Endothelial cell of umbilical vein (primary cell): ENCODE results near the gene CAPNS1. TPM values are rescaled to one million over a fixed set of nuclear protein-coding genes. Genes with fewer than 3 reads are reported as not detected.

Experiments
- BruUV-seq: library from RNA; stranded (reverse); fragments of 400-500 nt; replicated peaks from 2 replicates; lab custom pipeline; 2021; lab: Mats Ljungman, UMichigan
- CTCF ChIA-PET: fragments of 300-600, 350-600 bp; sonication (Branson Sonifier 250); formaldehyde crosslinking; loops from one replicate; lab custom pipeline; 2021; ENCODE audit warnings: antibody characterized with exemption, inconsistent platforms; lab: Charles Lee
- POLR2A ChIA-PET: fragments of 300-600, 350-600 bp; sonication (Branson Sonifier 250); formaldehyde crosslinking; loops from one replicate; lab custom pipeline; 2021; ENCODE audit warnings: antibody characterized with exemption, inconsistent platforms; lab: Charles Lee
- DNase-seq: peaks from one replicate; pipeline ENCODE4 v3.0.0-alpha.2; 2011; ENCODE audit warnings: low read depth, low spot score
- FAIRE-seq: peaks from 2 replicates; lab custom pipeline; 2011; peaks lifted over from hg19 to GRCh38; lab: Jason Lieb, UNC
- H2AFZ ChIP-seq: 2 replicates; pipeline ENCODE4 v1.6.0; 2012; ENCODE audit warnings: low read depth, low read length, control low read depth, inconsistent platforms
- H3K27ac ChIP-seq: 2 replicates; pipeline ENCODE4 v1.5.1; 2011; ENCODE audit warnings: low read depth, mild to moderate bottlenecking, control low read depth, low read length, moderate library complexity; ENCODE audit not compliant: insufficient read depth
- H3K27me3 ChIP-seq, 2 experiments: 2 replicates each; pipeline versions ENCODE4 v1.6.0 to v1.6.1; 2011; ENCODE audit warnings: low read length in 2 of 2, mixed read lengths in 1 of 2; ENCODE audit not compliant: control insufficient read depth in 2 of 2, insufficient read depth in 2 of 2
- H3K36me3 ChIP-seq, 2 experiments: 2 replicates in 1 of 2; 3 replicates in 1 of 2; pipeline ENCODE4 v1.5.1; 2011; ENCODE audit warnings: low read length in 2 of 2, mild to moderate bottlenecking in 1 of 2, moderate library complexity in 1 of 2; ENCODE audit not compliant: control insufficient read depth in 2 of 2, insufficient read depth in 2 of 2; ENCODE audit errors: extremely low read depth in 1 of 2
- H3K4me1 ChIP-seq: 3 replicates; pipeline ENCODE4 v1.5.1; 2011; ENCODE audit warnings: mild to moderate bottlenecking, low read length; ENCODE audit not compliant: control insufficient read depth, insufficient read depth; ENCODE audit errors: extremely low read depth
- H3K4me2 ChIP-seq: 2 replicates; pipeline ENCODE4 v1.6.1; 2011; ENCODE audit warnings: low read length, control low read depth, mixed read lengths; ENCODE audit not compliant: insufficient read depth
- H3K4me3 ChIP-seq, 3 experiments: fragments of 200-600 bp in 1 of 3; sonication (generic), shearing (Covaris generic) in 1 of 3; replicated peaks in 1 of 3; 2 replicates each; pipeline ENCODE4 v1.5.1; 2011 to 2016; ENCODE audit warnings: control low read depth in 3 of 3, low read length in 3 of 3, mild to moderate bottlenecking in 2 of 3, inconsistent platforms in 1 of 3, low read depth in 1 of 3, moderate library complexity in 1 of 3; ENCODE audit not compliant: insufficient read depth in 1 of 3
- H3K79me2 ChIP-seq: 2 replicates; pipeline ENCODE4 v1.6.0; 2012; ENCODE audit warnings: low read length, inconsistent platforms; ENCODE audit not compliant: control insufficient read depth, insufficient read depth
- H3K9ac ChIP-seq: replicated peaks from 2 replicates; pipeline ENCODE3; 2011; ENCODE audit warnings: low read length, control low read depth; ENCODE audit not compliant: insufficient read depth; ENCODE audit errors: extremely low read depth
- H3K9me1 ChIP-seq: replicated peaks from 3 replicates; pipeline ENCODE4 v1.6.0; 2011; ENCODE audit warnings: mild to moderate bottlenecking, low read length; ENCODE audit not compliant: control insufficient read depth, insufficient read depth; ENCODE audit errors: extremely low read depth
- H3K9me3 ChIP-seq: replicated peaks from 2 replicates; pipeline ENCODE4 v1.5.1; 2012; ENCODE audit warnings: low read length, inconsistent platforms; ENCODE audit not compliant: control insufficient read depth, insufficient read depth
- H4K20me1 ChIP-seq: replicated peaks from 2 replicates; pipeline ENCODE3; 2011; ENCODE audit warnings: mild to moderate bottlenecking, low read length; ENCODE audit not compliant: control insufficient read depth, insufficient read depth; ENCODE audit errors: extremely low read depth
- EZH2 ChIP-seq: IDR thresholded peaks from 2 replicates; pipeline ENCODE4 v1.6.1; 2012; ENCODE audit warnings: borderline replicate concordance, low read depth, mild to moderate bottlenecking, moderate library complexity, low read length, inconsistent platforms; ENCODE audit not compliant: severe bottlenecking
- FOS ChIP-seq: IDR thresholded peaks from 2 replicates; pipeline ENCODE4 v1.6.1; 2011; ENCODE audit warnings: mild to moderate bottlenecking, low read length, moderate library complexity, borderline replicate concordance; ENCODE audit not compliant: insufficient read depth
- JUN ChIP-seq: IDR thresholded peaks from 2 replicates; pipeline ENCODE4 v1.6.1; 2011; ENCODE audit warnings: borderline replicate concordance, low read depth; ENCODE audit not compliant: insufficient read length, insufficient read depth
- MYC ChIP-seq: IDR thresholded peaks from one replicate; pipeline ENCODE4 v1.6.1; 2011; ENCODE audit warnings: mild to moderate bottlenecking, low read depth, low read length
- POLR2A ChIP-seq: IDR thresholded peaks from 2 replicates; pipeline ENCODE4 v1.6.1; 2012; ENCODE audit warnings: low read depth, mild to moderate bottlenecking, control low read depth, low read length
- POLR2AphosphoS5 ChIP-seq: IDR thresholded peaks from 2 replicates; pipeline ENCODE4 v1.6.1; 2012; ENCODE audit warnings: low read depth, mild to moderate bottlenecking, control low read depth, low read length, moderate library complexity; ENCODE audit not compliant: insufficient read depth
- dilution Hi-C: fragments of 300-500 bp; cut with MboI; formaldehyde crosslinking; loops from one replicate; pipeline ENCODE4 v1.15.0; 2019; ENCODE audit warnings: low sequenced_read_pairs; ENCODE audit not compliant: extremely low pct_ligation_motif_present
- intact Hi-C: fragments of 100-400 bp; cut with micrococcal nuclease; formaldehyde crosslinking; loops from one replicate; pipeline ENCODE4 v1.10.0; 2022
- polyA plus RNA-seq, 4 experiments: library from polyadenylated mRNA; depleted of rRNA in 3 of 4; stranded (reverse) in 3 of 4; unstranded in 1 of 4; fragments of >200 nt; gene quantifications; 2 replicates each; pipeline versions ENCODE4 v1.2.1 to v1.2.3, GENCODE V29; 2011 to 2012; ENCODE audit warnings: missing spikeins in 1 of 4
- total RNA-seq: library from RNA; stranded (reverse); gene quantifications from 2 replicates; pipeline ENCODE4 v1.2.3, GENCODE V29; 2021
- TF ChIP-seq, protein P1 (sequence below), 2 donors: IDR thresholded peaks; 1 replicate in 1 of 2; 2 replicates in 1 of 2; pipeline ENCODE4 v1.5.1; 2011; ENCODE audit warnings: low read length in 2 of 2, mild to moderate bottlenecking in 2 of 2, moderate library complexity in 2 of 2, control low read depth in 1 of 2, inconsistent platforms in 1 of 2, low read depth in 1 of 2; ENCODE audit not compliant: insufficient read depth in 1 of 2; ENCODE audit errors: extremely low read depth in 1 of 2
- TF ChIP-seq, protein P2 (sequence below): IDR thresholded peaks from 2 replicates; pipeline ENCODE4 v1.6.1; 2011; ENCODE audit not compliant: insufficient read depth, insufficient read length

CAPNS1 gene
- total and polyA plus RNA-seq, 2 donors (not counting 3 experiments of a cell fraction or from before 2014, with no cell fraction given): 777 to 1,095 TPM

DNA sequence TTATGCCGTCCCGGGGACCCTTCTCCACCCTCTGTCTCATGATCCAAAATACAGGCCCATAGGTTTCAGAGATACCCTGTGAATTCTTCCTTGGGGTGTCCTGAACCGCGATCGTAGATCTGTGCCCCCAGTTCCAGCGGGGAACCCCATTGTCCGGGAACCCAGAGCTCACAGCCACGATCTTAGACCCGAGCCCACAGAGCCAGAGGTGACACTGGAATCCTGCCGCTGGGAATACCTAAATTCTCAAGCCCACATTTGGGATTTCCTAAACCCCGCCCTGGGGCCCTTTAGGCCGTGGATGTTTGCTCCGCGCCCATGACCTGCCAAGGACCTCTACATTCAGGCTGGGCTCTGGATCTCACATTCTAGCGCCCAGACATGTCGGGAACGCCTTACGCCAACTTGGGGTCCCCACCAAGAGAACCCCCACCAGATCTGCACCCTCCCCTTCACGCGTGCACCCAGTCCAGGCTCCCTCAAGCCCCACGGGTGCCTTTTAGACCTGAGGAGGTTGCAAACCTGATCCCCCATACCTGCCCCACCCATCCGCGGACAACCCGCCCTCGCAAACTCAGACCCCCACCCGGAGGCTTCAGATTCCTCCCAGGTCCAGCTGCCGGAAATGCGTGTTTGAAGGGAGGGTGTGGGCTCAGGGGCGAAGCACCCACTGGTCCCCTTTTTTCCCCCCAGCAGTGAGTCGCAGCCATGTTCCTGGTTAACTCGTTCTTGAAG lies 605 bp downstream of the CAPNS1 start:
- intact Hi-C loops: loop anchor here (1.0 kb wide), 3 partner anchors 11 to 25 kb away; partner anchors contain the start of gene TBCB
- DNase-seq: peak; percentile 50

More for the DNA sequence above, 605 bp downstream of the CAPNS1 start:
- Histone ChIP-seq H3K27me3 (no peaks in the 10 kb centered on the region), H3K36me3 (peaks cover 12 to 18% of the 10 kb centered on the region in 2 experiments), H3K27ac (peak overlapping the region; percentile 91), H3K9me1 (no peaks in the 10 kb centered on the region), H3K9me3 (no peaks in the 10 kb centered on the region), H3K9ac (peak overlapping the region; percentile 99), H3K4me3 (peak overlapping the region; percentile 89 to 97 (median 91)), H3K79me2 (peaks cover 21% of the 10 kb centered on the region), H2AFZ (peak overlapping the region; percentile 30), H3K4me1 (peaks cover 20% of the 10 kb centered on the region), H4K20me1 (no peaks in the 10 kb centered on the region), H3K4me2 (peak overlapping the region; percentile 84)
- BruUV-seq: TSS peak; percentile 96
- ChIA-PET CTCF (interaction anchor here (1.0 to 2.1 kb wide), 4 partner anchors 10 to 80 kb away, joined by 4 to 18 read pairs (median 6); no protein-coding TSS in a partner anchor), POLR2A (interaction anchor here (1.4 kb wide), 1 partner anchor 12 kb away, joined by 3 read pairs; no protein-coding TSS in a partner anchor)
- dilution Hi-C loops: no loop called here
- TF ChIP-seq POLR2AphosphoS5 (no peak), JUN (no peak), MYC (no peak), FOS (no peak), POLR2A (peak; percentile 1), EZH2 (no peak)
- TF ChIP-seq, protein P1, sequence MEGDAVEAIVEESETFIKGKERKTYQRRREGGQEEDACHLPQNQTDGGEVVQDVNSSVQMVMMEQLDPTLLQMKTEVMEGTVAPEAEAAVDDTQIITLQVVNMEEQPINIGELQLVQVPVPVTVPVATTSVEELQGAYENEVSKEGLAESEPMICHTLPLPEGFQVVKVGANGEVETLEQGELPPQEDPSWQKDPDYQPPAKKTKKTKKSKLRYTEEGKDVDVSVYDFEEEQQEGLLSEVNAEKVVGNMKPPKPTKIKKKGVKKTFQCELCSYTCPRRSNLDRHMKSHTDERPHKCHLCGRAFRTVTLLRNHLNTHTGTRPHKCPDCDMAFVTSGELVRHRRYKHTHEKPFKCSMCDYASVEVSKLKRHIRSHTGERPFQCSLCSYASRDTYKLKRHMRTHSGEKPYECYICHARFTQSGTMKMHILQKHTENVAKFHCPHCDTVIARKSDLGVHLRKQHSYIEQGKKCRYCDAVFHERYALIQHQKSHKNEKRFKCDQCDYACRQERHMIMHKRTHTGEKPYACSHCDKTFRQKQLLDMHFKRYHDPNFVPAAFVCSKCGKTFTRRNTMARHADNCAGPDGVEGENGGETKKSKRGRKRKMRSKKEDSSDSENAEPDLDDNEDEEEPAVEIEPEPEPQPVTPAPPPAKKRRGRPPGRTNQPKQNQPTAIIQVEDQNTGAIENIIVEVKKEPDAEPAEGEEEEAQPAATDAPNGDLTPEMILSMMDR (IDR thresholded peaks at IDR 0.05; ENCODE audit: extremely low read depth in 1 of 2, insufficient read depth in 1 of 2, low read depth in 1 of 2, low read length in 2 of 2): no peak
- TF ChIP-seq, protein P2, sequence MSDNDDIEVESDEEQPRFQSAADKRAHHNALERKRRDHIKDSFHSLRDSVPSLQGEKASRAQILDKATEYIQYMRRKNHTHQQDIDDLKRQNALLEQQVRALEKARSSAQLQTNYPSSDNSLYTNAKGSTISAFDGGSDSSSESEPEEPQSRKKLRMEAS: no peak
- no peak for FAIRE-seq
